Calu3 (cell line): ENCODE results near the gene GALNT11. TPM values are rescaled to one million over a fixed set of nuclear protein-coding genes. Genes with fewer than 3 reads are reported as not detected.

Source experiments
- BruUV-seq: library from RNA; stranded (reverse); fragments of 400-500 nt; replicated peaks from 2 replicates; lab custom pipeline; 2021; lab: Mats Ljungman, UMichigan
- CTCF ChIA-PET: fragments of 300-600 bp; sonication (Branson Sonifier 250); formaldehyde crosslinking; loops from one replicate; lab custom pipeline; 2022; ENCODE audit warnings: antibody characterized with exemption; lab: Charles Lee
- DNase-seq: peaks from one replicate; pipeline ENCODE4 v3.0.0; 2022
- H3K27ac Mint-ChIP-seq: one replicate; pipeline ENCODE4 v1.8.0; 2022; ENCODE audit warnings: mixed read lengths; ENCODE audit not compliant: unreplicated experiment
- H3K27me3 Mint-ChIP-seq: one replicate; pipeline ENCODE4 v1.8.0; 2022; ENCODE audit warnings: mixed read lengths; ENCODE audit not compliant: unreplicated experiment
- H3K36me3 Mint-ChIP-seq: one replicate; pipeline ENCODE4 v1.8.0; 2022; ENCODE audit warnings: mild to moderate bottlenecking, moderate library complexity, mixed read lengths; ENCODE audit not compliant: insufficient read depth, unreplicated experiment
- H3K4me1 Mint-ChIP-seq: one replicate; pipeline ENCODE4 v1.8.0; 2022; ENCODE audit warnings: mild to moderate bottlenecking, low read depth, mixed read lengths; ENCODE audit not compliant: unreplicated experiment
- H3K4me3 Mint-ChIP-seq: one replicate; pipeline ENCODE4 v1.8.0; 2022; ENCODE audit warnings: mild to moderate bottlenecking, low read depth, moderate library complexity, mixed read lengths; ENCODE audit not compliant: unreplicated experiment
- H3K9me3 Mint-ChIP-seq: one replicate; pipeline ENCODE4 v1.8.0; 2022; ENCODE audit warnings: low read depth, mixed read lengths; ENCODE audit not compliant: unreplicated experiment
- intact Hi-C: fragments of 100-400 bp; cut with micrococcal nuclease; formaldehyde crosslinking; loops from one replicate; pipeline ENCODE4 v1.10.0; 2022; ENCODE audit not compliant: unreplicated experiment
- total RNA-seq: library from RNA; stranded (reverse); gene quantifications from 2 replicates; pipeline ENCODE4 v1.2.3, GENCODE V29; 2022
- TF ChIP-seq, protein P1 (sequence below): fragments of 200-600 bp; IDR thresholded peaks from one replicate; pipeline ENCODE4 v1.8.0; 2022; ENCODE audit warnings: antibody characterized with exemption; ENCODE audit not compliant: unreplicated experiment

Gene GALNT11
- total RNA-seq, 1 experiment from 2014 or later: 19.7 TPM

DNA sequence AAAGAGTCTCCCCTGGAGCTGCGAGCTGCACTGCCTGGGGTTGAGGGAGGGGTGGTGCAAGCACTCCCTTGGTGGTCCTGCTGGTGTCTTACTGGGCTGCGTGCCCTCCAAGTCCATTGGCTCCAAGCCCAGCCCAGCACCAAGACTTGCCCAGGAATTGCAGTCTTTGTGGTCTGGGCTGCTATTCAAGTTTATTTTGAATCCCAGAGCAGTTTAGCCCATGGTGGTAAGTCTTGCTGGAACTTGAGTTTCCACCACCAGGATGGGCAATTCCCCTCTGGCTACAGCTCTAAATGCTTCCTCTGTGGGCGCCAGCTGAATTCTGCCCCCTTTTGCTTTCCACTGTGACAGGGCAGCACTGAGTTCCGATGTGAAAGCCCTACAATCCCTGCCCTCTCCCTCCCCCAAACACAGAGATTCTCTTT is 25.1 kb downstream of the GALNT11 start:
- Mint-ChIP-seq H3K9me3 (peaks cover 2% of the 10 kb centered on the region), H3K4me3 (no peak overlapping the region), H3K4me1 (peaks cover 8% of the 10 kb centered on the region), H3K27ac (no peak overlapping the region), H3K27me3 (no peaks in the 10 kb centered on the region), H3K36me3 (no peaks in the 10 kb centered on the region)
- CTCF ChIA-PET: interaction anchor here (1.6 kb wide), 1 partner anchor 10 kb away, joined by 3 read pairs; no protein-coding TSS in a partner anchor
- TF ChIP-seq, protein P1, sequence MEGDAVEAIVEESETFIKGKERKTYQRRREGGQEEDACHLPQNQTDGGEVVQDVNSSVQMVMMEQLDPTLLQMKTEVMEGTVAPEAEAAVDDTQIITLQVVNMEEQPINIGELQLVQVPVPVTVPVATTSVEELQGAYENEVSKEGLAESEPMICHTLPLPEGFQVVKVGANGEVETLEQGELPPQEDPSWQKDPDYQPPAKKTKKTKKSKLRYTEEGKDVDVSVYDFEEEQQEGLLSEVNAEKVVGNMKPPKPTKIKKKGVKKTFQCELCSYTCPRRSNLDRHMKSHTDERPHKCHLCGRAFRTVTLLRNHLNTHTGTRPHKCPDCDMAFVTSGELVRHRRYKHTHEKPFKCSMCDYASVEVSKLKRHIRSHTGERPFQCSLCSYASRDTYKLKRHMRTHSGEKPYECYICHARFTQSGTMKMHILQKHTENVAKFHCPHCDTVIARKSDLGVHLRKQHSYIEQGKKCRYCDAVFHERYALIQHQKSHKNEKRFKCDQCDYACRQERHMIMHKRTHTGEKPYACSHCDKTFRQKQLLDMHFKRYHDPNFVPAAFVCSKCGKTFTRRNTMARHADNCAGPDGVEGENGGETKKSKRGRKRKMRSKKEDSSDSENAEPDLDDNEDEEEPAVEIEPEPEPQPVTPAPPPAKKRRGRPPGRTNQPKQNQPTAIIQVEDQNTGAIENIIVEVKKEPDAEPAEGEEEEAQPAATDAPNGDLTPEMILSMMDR: no peak
- no peak for DNase-seq
- no TSS peak for BruUV-seq
- intact Hi-C loops: no loop called here

DNA sequence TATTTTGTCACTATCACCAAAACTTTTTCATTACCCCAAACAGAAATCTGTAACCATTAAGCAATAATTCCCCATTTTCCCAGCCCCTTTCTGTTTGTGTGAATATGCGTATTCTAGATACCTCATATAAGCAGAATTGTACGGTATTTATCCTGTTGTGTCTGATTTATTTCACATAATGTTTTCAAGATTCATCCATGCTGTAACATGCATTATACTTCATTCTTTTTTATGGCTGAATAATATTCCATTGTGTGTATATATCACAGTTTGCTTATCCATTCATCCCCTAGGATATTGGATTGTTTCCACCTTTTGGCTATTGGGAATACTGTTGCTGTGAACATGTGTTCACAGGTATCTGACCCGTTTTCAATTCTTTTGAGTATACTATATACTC is 26.5 kb downstream of the GALNT11 start:
- CTCF ChIA-PET: no interaction called here
- H3K36me3 Mint-ChIP-seq: no peaks in the 10 kb centered on the region
- intact Hi-C loops: no loop called here
- H3K27me3 Mint-ChIP-seq: no peaks in the 10 kb centered on the region
- H3K9me3 Mint-ChIP-seq: no peaks in the 10 kb centered on the region
- BruUV-seq: no TSS peak
- TF ChIP-seq, protein P1: no peak
- no peak for DNase-seq
- peaks cover 8% of the 10 kb centered on the region for H3K4me1 Mint-ChIP-seq
- no peak overlapping the region for H3K27ac Mint-ChIP-seq
- no peak overlapping the region for H3K4me3 Mint-ChIP-seq

DNA sequence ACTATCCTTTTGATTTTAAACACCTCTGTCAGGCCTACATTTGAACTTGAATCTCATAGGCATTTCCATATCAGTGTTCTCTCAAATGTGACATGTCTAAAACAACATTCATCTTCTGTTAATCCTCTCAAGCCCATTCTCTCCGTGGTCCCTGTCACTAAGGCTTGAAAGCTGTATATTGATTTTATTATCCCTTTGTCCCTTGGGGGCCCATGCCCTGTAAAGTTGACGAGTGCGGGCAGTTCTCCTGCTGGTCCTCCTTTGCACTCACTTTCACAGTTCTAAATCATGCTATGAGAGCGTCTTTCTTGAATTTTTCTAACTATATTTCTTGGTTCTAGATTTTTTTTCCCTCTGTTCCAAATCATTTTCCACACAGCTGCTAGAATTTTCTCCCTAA is 27.3 kb downstream of the GALNT11 start:
- Mint-ChIP-seq H3K4me1 (peaks cover 8% of the 10 kb centered on the region), H3K27ac (no peak overlapping the region), H3K36me3 (no peaks in the 10 kb centered on the region), H3K27me3 (no peaks in the 10 kb centered on the region), H3K9me3 (no peaks in the 10 kb centered on the region), H3K4me3 (no peak overlapping the region)
- TF ChIP-seq, protein P1: no peak
- intact Hi-C loops: no loop called here
- CTCF ChIA-PET: no interaction called here
- no TSS peak for BruUV-seq
- DNase-seq: no peak

DNA sequence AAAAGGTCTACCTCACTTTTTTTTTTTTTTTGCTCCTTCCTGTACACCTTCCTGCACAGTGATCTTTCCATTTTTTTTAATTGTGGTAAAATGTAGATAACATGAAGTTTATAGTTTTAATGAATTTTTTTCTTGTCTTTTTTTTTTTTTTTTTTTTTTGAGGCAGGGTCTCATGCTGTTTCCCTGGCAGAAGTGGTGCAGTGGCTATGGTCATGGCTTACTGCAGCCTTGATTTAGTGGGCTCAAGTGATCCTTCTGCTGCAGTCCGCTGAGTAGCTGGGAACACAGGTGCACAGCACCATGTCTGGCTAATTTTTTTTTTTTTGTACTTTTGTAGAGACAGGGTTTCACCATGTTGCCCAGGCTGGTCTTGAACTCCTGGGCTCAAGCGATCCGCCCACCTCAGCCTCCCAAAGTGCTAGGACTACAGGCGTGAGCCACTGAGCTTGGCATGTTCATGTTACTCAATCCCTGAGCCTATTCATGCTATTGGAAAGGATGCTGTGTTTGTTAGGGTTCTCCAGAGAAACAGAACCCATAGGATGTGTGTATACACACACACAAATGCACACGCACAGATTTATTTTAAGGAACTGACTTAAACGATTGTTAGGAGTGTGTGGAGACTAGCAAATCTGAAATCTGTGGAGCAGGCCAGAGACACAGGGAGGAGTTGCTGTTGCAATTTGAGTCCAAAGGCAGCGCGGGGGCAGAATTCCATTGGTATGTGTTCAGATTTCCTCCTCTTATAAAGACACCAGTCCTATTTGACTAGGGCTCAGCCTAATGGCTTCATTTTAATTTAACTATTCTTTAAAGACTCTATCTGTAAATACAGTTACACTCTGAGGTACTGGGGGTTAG is 29.1 kb downstream of the GALNT11 start:
- BruUV-seq: no TSS peak
- no peak for DNase-seq
- Mint-ChIP-seq H3K36me3 (no peaks in the 10 kb centered on the region), H3K4me3 (no peak overlapping the region), H3K27ac (no peak overlapping the region), H3K27me3 (no peaks in the 10 kb centered on the region), H3K9me3 (no peaks in the 10 kb centered on the region), H3K4me1 (peaks cover 19% of the 10 kb centered on the region)
- intact Hi-C loops: no loop called here
- TF ChIP-seq, protein P1: no peak
- CTCF ChIA-PET: no interaction called here
